ENCODE measurements around the gene SSNA1. TPM values are rescaled to one million over a fixed set of nuclear protein-coding genes. Genes with fewer than 3 reads are reported as not detected.

Gene SSNA1
- 21.3 TPM for total RNA-seq

DNA sequence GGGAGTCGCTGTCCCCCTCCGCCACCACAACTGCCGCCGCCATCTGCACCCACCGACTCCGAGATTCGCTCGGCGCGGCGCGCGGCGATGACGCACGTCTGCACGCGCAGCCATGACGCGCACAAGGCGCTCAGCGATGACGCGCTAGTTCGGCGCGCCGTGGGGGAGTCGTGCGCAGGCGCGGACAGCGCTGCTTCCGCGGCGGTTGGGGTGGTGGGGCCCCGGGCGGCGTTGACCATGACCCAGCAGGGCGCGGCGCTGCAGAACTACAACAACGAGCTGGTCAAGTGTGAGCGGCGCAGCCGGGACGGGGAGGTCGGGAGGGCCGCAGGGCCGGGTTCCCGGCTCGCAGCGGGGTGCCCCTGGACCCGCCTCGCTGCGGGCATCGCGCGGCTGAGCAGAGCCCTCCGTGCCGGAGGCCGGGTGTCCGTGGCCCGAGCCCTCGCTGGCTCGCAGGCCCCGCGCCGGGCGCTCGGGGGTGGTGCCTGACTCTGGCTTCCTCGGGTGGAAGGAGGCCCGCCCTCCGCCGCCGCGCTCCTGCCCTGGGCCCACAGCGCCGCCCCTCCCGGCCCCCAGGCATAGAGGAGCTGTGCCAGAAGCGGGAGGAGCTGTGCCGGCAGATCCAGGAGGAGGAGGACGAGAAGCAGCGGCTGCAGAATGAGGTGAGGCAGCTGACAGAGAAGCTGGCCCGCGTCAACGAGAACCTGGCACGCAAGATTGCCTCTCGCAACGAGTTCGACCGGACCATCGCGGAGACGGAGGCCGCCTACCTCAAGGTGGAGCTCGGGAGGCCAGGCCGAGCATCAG lies at the start of gene SSNA1, which contains the start of gene ANAPC2:
Gene SSNA1 (plus strand): TSS at position 187 of the 807 bp plus-strand sequence. CDS start 51 bp downstream, at position 238.
Gene ANAPC2 (minus strand): TSS at position 71 of the 807 bp plus-strand sequence. CDS start 28 bp downstream, at position 43.

DNA sequence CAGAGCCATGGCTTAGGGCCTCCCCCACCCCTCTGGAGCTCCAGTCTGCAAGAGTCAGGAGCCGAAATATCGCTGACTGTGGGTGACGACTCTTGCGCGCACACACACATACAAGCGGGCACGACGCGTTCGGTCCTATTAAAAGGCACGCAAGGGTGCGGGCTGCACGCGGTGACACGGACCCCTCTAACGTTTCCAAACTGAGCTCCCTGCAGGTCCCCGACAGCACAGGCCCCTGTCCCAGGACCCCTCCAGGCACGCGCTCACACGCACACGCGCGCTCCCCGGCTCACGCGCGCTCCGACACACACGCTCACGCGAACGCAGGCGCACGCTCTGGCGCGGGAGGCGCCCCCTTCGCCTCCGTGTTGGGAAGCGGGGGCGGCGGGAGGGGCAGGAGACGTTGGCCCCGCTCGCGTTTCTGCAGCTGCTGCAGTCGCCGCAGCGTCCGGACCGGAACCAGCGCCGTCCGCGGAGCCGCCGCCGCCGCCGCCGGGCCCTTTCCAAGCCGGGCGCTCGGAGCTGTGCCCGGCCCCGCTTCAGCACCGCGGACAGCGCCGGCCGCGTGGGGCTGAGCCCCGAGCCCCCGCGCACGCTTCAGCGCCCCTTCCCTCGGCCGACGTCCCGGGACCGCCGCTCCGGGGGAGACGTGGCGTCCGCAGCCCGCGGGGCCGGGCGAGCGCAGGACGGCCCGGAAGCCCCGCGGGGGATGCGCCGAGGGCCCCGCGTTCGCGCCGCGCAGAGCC lies 49.6 kb upstream of the SSNA1 start, which contains the start of gene GRIN1:
Gene GRIN1 (plus strand): TSS at position 433 of the 746 bp plus-strand sequence. CDS start 333 bp downstream, outside the sequence.

GRCh38 chr9:137169896-137170358 lies 18.5 kb upstream of the SSNA1 start, which contains the start of gene LRRC26:
Gene LRRC26 (minus strand): TSS chr9:137170051. CDS start chr9:137169943, 108 bp downstream.

DNA sequence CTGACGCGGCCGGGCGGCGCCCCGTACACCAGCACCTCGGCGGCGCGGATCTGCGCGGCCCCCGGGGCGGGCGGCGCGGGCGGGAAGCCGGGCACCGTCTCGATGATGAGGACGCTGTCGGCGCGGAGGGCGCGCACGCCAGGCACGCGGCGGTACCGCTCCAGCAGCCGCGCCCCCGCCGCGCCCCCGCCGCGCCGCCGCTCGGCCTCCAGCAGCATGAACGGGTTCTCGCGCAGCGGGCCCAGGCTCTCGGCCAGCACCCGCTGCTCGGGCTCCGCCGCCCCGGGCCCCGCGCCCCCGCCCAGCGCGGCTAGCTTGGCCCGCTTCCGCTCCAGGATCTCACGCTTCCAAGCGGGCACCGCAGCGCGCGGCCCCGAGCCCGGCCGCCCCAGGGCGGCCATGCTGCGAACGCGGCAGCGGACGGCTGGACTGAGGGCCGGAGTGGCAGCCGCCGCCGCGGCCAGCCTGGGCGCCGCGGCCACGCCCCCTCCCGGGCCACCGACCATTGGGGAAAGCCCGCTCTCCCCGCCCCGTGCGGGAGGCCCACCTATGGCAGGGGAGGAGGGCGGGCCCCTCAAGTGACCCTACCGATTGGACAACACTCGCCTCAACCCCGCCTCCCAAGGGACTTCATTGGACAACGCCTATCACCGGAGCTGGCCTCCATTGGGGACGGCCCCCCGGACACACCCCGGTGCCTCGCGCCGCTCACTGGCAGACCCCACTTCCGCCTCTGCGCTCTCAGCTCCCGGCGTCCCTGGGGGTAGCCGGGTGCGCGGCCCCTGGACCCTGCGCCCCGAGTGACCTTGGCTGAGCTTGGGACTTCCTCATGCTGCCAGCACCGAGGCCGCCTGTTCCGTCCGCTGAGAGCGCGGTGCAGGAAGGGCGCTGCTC lies 12.1 kb downstream of the SSNA1 start, which contains the start of gene TPRN:
Gene TPRN (minus strand): TSS at position 431 of the 894 bp plus-strand sequence. CDS start 30 bp downstream, at position 401.

GRCh38 chr9:137205126-137206069 lies 16.9 kb downstream of the SSNA1 start, which contains the start of the genes NDOR1 and TMEM203:
Gene NDOR1 (plus strand): TSS chr9:137205700. CDS start chr9:137205778, 78 bp downstream.
Gene TMEM203 (minus strand): TSS chr9:137205648. CDS start chr9:137205414, 234 bp downstream.

DNA sequence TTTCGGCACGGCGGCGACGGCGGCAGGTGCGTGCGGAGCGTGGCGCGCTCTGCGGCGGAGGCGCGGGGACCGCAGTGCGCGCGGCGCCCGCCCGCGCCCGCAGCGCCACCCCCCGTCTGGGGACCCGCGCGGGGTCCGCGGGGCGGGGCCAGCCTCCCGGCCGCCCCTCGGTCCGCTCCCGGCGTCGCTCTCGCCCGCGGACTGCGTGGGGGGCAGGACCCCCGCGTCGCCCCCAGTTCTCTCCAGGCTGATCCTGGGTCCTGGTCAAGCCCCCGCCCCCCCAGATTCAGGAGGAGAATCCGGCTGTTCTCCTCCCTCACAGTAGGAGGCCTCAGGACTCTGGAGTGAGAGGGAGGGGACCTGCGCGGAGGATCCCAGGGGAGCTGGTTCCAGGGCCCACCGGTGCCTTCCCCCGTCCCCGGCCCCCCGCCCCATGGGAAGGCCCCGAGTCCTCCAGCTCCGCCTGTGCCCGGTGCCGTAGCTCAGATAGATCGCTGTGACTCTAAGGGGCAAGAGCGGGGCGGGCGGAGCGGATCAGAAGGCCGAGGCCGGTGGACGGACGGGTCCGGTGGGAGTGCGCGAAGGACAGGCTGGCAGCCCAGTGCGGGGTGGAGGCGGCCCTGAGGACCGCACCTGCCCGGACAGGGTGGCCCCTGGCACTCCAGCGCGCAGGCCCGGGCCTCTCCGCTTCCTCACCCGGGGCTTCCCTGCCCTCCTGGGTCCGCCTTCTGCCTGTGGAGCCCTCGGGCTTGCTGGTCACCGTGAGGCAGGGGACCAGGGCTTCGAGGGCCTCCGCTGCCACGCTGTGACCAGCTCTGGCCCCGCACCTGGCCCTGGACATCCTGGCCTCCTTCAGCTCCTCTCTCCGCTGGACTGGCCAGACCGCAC lies 34.0 kb downstream of the SSNA1 start, which contains the start of gene RNF208:
Gene RNF208 (minus strand): TSS at position 51 of the 888 bp plus-strand sequence. CDS start 1,028 bp downstream, outside the sequence.

GRCh38 chr9:137224830-137225694 lies 36.6 kb downstream of the SSNA1 start, which contains the start of gene CYSRT1:
Gene CYSRT1 (plus strand): TSS chr9:137225174. CDS start chr9:137225622, 448 bp downstream.

GRCh38 chr9:137227054-137227852 lies 38.8 kb downstream of the SSNA1 start, which contains the start of gene RNF224:
Gene RNF224 (plus strand): TSS chr9:137227502. CDS start chr9:137228336, 834 bp downstream.

DNA sequence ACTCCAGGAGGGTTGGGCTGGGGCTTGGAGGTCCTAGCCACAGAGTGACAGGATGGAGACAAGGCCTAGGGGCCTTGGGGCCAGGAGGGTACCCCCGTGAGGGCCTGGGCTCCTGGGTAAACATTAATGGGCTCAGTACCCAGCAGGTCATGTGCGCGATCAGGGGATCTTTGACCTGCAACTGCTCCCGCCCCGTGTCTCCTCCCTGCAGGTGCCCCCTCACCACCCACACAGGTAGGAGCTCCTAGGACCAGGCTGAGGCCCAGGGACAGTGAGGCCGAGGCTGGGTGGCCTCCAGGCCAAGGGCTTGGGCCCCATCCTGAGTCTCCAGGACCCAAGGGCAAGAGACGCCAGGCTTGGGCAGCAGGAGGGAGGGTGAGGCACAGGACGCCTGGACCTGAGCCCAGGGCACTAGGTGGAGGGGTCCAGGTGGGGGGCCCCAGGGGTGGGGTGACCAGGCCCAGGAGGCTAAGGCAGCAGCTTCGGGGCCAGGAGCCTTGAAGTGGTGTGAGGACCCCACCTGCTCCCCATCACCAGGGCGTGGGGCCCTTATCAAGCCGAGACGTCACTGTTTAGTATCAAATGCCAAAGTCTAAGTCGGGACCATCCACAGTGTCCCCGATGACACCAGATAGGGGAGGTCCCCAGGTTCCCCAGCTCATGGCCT lies 42.4 kb downstream of the SSNA1 start, which contains the start of gene SLC34A3:
Gene SLC34A3 (plus strand): TSS at position 197 of the 667 bp plus-strand sequence. CDS start 802 bp downstream, outside the sequence.

Small RNA genes lying within 50 kb of the gene (small RNA-seq; reads per million reads assigned to genes)
- gene MIR3621 (ENCODE audit: low replicate concordance): not detected

Other genes starting within 250 kb of the SSNA1 start
- gene FBXW5, start 243.9 kb upstream of the SSNA1 start, total RNA-seq: 64.5 TPM
- gene C8G, start 243.4 kb upstream of the SSNA1 start, total RNA-seq: not detected
- gene LCN12, start 236.4 kb upstream of the SSNA1 start, total RNA-seq: 0.94 TPM
- gene PTGDS, start 211.2 kb upstream of the SSNA1 start, total RNA-seq: 11.9 TPM
- gene LCNL1, start 205.7 kb upstream of the SSNA1 start, total RNA-seq: 0.94 TPM
- gene PAXX, start 196.3 kb upstream of the SSNA1 start, total RNA-seq: 14.7 TPM
- not detected for gene CLIC3, start 192.1 kb upstream of the SSNA1 start, total RNA-seq
- gene ABCA2, start 160.4 kb upstream of the SSNA1 start, total RNA-seq: 45.4 TPM
- gene FUT7, start 156.6 kb upstream of the SSNA1 start, total RNA-seq: not detected
- gene NPDC1, start 142.5 kb upstream of the SSNA1 start, total RNA-seq: 34.4 TPM
- gene ENTPD2, start 134.6 kb upstream of the SSNA1 start, total RNA-seq: 0.63 TPM
- gene SAPCD2, start 118.1 kb upstream of the SSNA1 start, total RNA-seq: 2.5 TPM
- gene UAP1L1, start 111.2 kb upstream of the SSNA1 start, total RNA-seq: 0.63 TPM
- 72.6 TPM for gene MAN1B1, start 101.7 kb upstream of the SSNA1 start, total RNA-seq
- 36.6 TPM for gene DPP7, start 73.9 kb upstream of the SSNA1 start, total RNA-seq
- gene GRIN1, start 49.5 kb upstream of the SSNA1 start, total RNA-seq: 63.5 TPM
- 0.31 TPM for gene LRRC26, start 18.6 kb upstream of the SSNA1 start, total RNA-seq
- not detected for gene TMEM210, start 16.6 kb upstream of the SSNA1 start, total RNA-seq
- 39.1 TPM for gene ANAPC2, start 116 bp upstream of the SSNA1 start, total RNA-seq
- gene TPRN, start 12.1 kb downstream of the SSNA1 start, total RNA-seq: 7.5 TPM
- 31.6 TPM for gene TMEM203, start 17.0 kb downstream of the SSNA1 start, total RNA-seq
- gene NDOR1, start 17.0 kb downstream of the SSNA1 start, total RNA-seq: 6.9 TPM
- 1.9 TPM for gene RNF208, start 33.6 kb downstream of the SSNA1 start, total RNA-seq
- not detected for gene CYSRT1, start 36.5 kb downstream of the SSNA1 start, total RNA-seq
- not detected for gene RNF224, start 38.8 kb downstream of the SSNA1 start, total RNA-seq
- gene SLC34A3, start 42.2 kb downstream of the SSNA1 start, total RNA-seq: not detected
- gene TUBB4B, start 52.6 kb downstream of the SSNA1 start, total RNA-seq: 88.9 TPM
- gene STPG3, start 62.6 kb downstream of the SSNA1 start, total RNA-seq: not detected
- 34.4 TPM for gene NELFB, start 66.7 kb downstream of the SSNA1 start, total RNA-seq
- 0.31 TPM for gene TOR4A, start 89.0 kb downstream of the SSNA1 start, total RNA-seq
- 5.0 TPM for gene NRARP, start 113.6 kb downstream of the SSNA1 start, total RNA-seq
- 36.9 TPM for gene EXD3, start 234.5 kb downstream of the SSNA1 start, total RNA-seq
- 2.5 TPM for gene NOXA1, start 234.7 kb downstream of the SSNA1 start, total RNA-seq